Glomerular endothelial cell (primary cell): ENCODE measurements around the gene TOX3. TPM values are rescaled to one million over a fixed set of nuclear protein-coding genes. Genes with fewer than 3 reads are reported as not detected.

Experiments
- DNase-seq: peaks from one replicate; pipeline ENCODE4 v3.0.0-alpha.2; 2011; ENCODE audit warnings: low read depth, low spot score; ENCODE audit errors: extremely low read depth
- total RNA-seq: library from RNA; depleted of rRNA; stranded (reverse); fragments of >200 nt; gene quantifications from 2 replicates; pipeline ENCODE4 v1.2.3, GENCODE V29; 2015

The TOX3 gene
- total RNA-seq, 1 donor from 2014 or later = not detected

- no peak for DNase-seq
These were observed 7.8 kb downstream of the TOX3 start for GRCh38 chr16:52539191-52539590.

- no peak for DNase-seq
These were observed 8.4 kb downstream of the TOX3 start for GRCh38 chr16:52538511-52538910.

GRCh38 chr16:52537516-52537915 is 9.4 kb downstream of the TOX3 start:
- no peak for DNase-seq

GRCh38 chr16:52535076-52535475 is 11.9 kb downstream of the TOX3 start:
- no peak for DNase-seq

GRCh38 chr16:52533296-52533695 is 13.6 kb downstream of the TOX3 start:
- DNase-seq = no peak

GRCh38 chr16:52532384-52532783 is 14.6 kb downstream of the TOX3 start:
- DNase-seq = no peak

- no peak for DNase-seq
These were observed 17.7 kb downstream of the TOX3 start for GRCh38 chr16:52529226-52529625.

- no peak for DNase-seq
These were observed 18.4 kb downstream of the TOX3 start for GRCh38 chr16:52528393-52529065.

- no peak for DNase-seq
These were observed 20.1 kb downstream of the TOX3 start for GRCh38 chr16:52526830-52527229.

GRCh38 chr16:52526116-52526828 is 20.7 kb downstream of the TOX3 start:
- no peak for DNase-seq

GRCh38 chr16:52521570-52521969 is 25.4 kb downstream of the TOX3 start:
- no peak for DNase-seq

- no peak for DNase-seq
These were observed 28.1 kb downstream of the TOX3 start for GRCh38 chr16:52518884-52519283.

- no peak for DNase-seq
These were observed 31.8 kb downstream of the TOX3 start for GRCh38 chr16:52515068-52515671.

GRCh38 chr16:52512297-52512987 is 34.5 kb downstream of the TOX3 start:
- DNase-seq = no peak

- no peak for DNase-seq
These were observed 45.2 kb downstream of the TOX3 start for GRCh38 chr16:52501746-52502145.

- DNase-seq = no peak
These were observed 46.0 kb downstream of the TOX3 start for GRCh38 chr16:52500963-52501362.

GRCh38 chr16:52499060-52499440 is 47.9 kb downstream of the TOX3 start:
- no peak for DNase-seq

- no peak for DNase-seq
These were observed 48.4 kb downstream of the TOX3 start for GRCh38 chr16:52498328-52499059.

GRCh38 chr16:52497067-52497816 is 49.7 kb downstream of the TOX3 start:
- no peak for DNase-seq
